Fibroblast of the aortic adventitia (primary cell): ENCODE measurements around the gene ASB13. TPM values are rescaled to one million over a fixed set of nuclear protein-coding genes. Genes with fewer than 3 reads are reported as not detected.
A peak's percentile ranks its signal among the peaks of the same experiment; 100 is the strongest.

Source experiments
- DNase-seq: peaks from one replicate; pipeline ENCODE4 v3.0.0-alpha.2; 2010; ENCODE audit warnings: low read depth
- H3K4me3 ChIP-seq: 2 replicates; pipeline ENCODE4 v1.5.1; 2011; ENCODE audit warnings: low read depth, mild to moderate bottlenecking, control low read depth, low read length, moderate library complexity
- CTCF ChIP-seq: IDR thresholded peaks from 2 replicates; pipeline ENCODE4 v1.5.1; 2011; ENCODE audit warnings: mild to moderate bottlenecking, low read length, control low read depth, inconsistent platforms; ENCODE audit not compliant: insufficient read depth
- total RNA-seq: library from RNA; depleted of rRNA; stranded (reverse); fragments of >200 nt; gene quantifications from 2 replicates; pipeline ENCODE4 v1.2.3, GENCODE V29; 2012; ENCODE audit warnings: low replicate concordance

ASB13 gene
- total RNA-seq, 1 donor, result 8.4 TPM

- DNase-seq, result no peak
- no peak overlapping the region for H3K4me3 ChIP-seq
- no peak for TF ChIP-seq CTCF
Observed at GRCh38 chr10:5697342-5697741, 30.9 kb upstream of the ASB13 start.

GRCh38 chr10:5694573-5694972 is 28.2 kb upstream of the ASB13 start:
- no peak for TF ChIP-seq CTCF
- no peak for DNase-seq
- no peak overlapping the region for H3K4me3 ChIP-seq

GRCh38 chr10:5692461-5693358 is 26.3 kb upstream of the ASB13 start:
- TF ChIP-seq CTCF, result no peak
- peak overlapping the region; percentile 64 for H3K4me3 ChIP-seq
- peak; percentile 21 for DNase-seq

- no peak for DNase-seq
- no peak overlapping the region for H3K4me3 ChIP-seq
- TF ChIP-seq CTCF, result no peak
Observed at GRCh38 chr10:5691786-5692185, 25.4 kb upstream of the ASB13 start.

GRCh38 chr10:5688587-5688986 is 22.2 kb upstream of the ASB13 start:
- TF ChIP-seq CTCF, result no peak
- H3K4me3 ChIP-seq, result no peak overlapping the region
- DNase-seq, result no peak

GRCh38 chr10:5685764-5686240 is 19.4 kb upstream of the ASB13 start:
- TF ChIP-seq CTCF, result peak; percentile 24
- DNase-seq, result no peak
- H3K4me3 ChIP-seq, result peak overlapping the region; percentile 92
